Stimulated activated CD4-positive, alpha-beta T cell treated with anti-CD3 and anti-CD28 coated beads, Interleukin-1b, Interleukin-23, amount 100 ng/mL, for 48 hours (primary cell): ENCODE data around the gene KCNJ6.
A peak's percentile ranks its signal among the peaks of the same experiment; 100 is the strongest.
"Not testable (repeated sequence)": the region's sequence is repeated elsewhere in the genome, so short reads cannot be mapped to it uniquely, and the experiment has no call there.

Experiments
- DNase-seq: peaks from one replicate; pipeline ENCODE4 v3.0.0-alpha.2; 2020

Gene KCNJ6

GRCh38 chr21:37669249-37669648, 247.0 kb downstream of the KCNJ6 start:
- DNase-seq, result no peak

- DNase-seq, result no peak
These were observed 247.6 kb downstream of the KCNJ6 start for GRCh38 chr21:37668462-37669239.

GRCh38 chr21:37667380-37667779, 248.9 kb downstream of the KCNJ6 start:
- DNase-seq, result no peak

GRCh38 chr21:37665230-37666024, 250.8 kb downstream of the KCNJ6 start:
- DNase-seq, result no peak

GRCh38 chr21:37662227-37662626, 254.0 kb downstream of the KCNJ6 start:
- DNase-seq, result not testable (repeated sequence)

- DNase-seq, result no peak
These were observed 255.5 kb downstream of the KCNJ6 start for GRCh38 chr21:37660709-37661108.

GRCh38 chr21:37659874-37660273, 256.4 kb downstream of the KCNJ6 start:
- DNase-seq, result no peak

GRCh38 chr21:37658817-37659458, 257.3 kb downstream of the KCNJ6 start:
- DNase-seq, result no peak

- no peak for DNase-seq
These were observed 258.0 kb downstream of the KCNJ6 start for GRCh38 chr21:37658121-37658816.

GRCh38 chr21:37656899-37657298, 259.4 kb downstream of the KCNJ6 start:
- DNase-seq, result no peak

- no peak for DNase-seq
These were observed 260.5 kb downstream of the KCNJ6 start for GRCh38 chr21:37655611-37656300.

GRCh38 chr21:37654596-37654995, 261.7 kb downstream of the KCNJ6 start:
- no peak for DNase-seq

- DNase-seq, result no peak
These were observed 263.1 kb downstream of the KCNJ6 start for GRCh38 chr21:37653201-37653600.

GRCh38 chr21:37647781-37648180, 268.5 kb downstream of the KCNJ6 start:
- no peak for DNase-seq

- DNase-seq, result not testable (repeated sequence)
These were observed 269.5 kb downstream of the KCNJ6 start for GRCh38 chr21:37646761-37647160.

- no peak for DNase-seq
These were observed 270.4 kb downstream of the KCNJ6 start for GRCh38 chr21:37645848-37646247.

GRCh38 chr21:37644636-37645035, 271.6 kb downstream of the KCNJ6 start:
- no peak for DNase-seq

- DNase-seq, result not testable (repeated sequence)
These were observed 272.4 kb downstream of the KCNJ6 start for GRCh38 chr21:37643862-37644261.

GRCh38 chr21:37642493-37642892, 273.8 kb downstream of the KCNJ6 start:
- DNase-seq, result peak; percentile 14

- DNase-seq, result no peak
These were observed 276.5 kb downstream of the KCNJ6 start for GRCh38 chr21:37639756-37640155.

GRCh38 chr21:37636152-37636860, 280.0 kb downstream of the KCNJ6 start:
- DNase-seq, result no peak
